GM21723 (cell line): ENCODE measurements around the gene RANBP3L.
"Not testable (repeated sequence)": the region's sequence is repeated elsewhere in the genome, so short reads cannot be mapped to it uniquely, and the experiment has no call there.

Source experiments
- ATAC-seq: cut with Tn5 transposase; IDR thresholded peaks from one replicate; pipeline ENCODE4 v1.9.1; 2021; ENCODE audit warnings: mild to moderate bottlenecking, moderate library complexity; ENCODE audit not compliant: unreplicated experiment

The RANBP3L gene

DNA sequence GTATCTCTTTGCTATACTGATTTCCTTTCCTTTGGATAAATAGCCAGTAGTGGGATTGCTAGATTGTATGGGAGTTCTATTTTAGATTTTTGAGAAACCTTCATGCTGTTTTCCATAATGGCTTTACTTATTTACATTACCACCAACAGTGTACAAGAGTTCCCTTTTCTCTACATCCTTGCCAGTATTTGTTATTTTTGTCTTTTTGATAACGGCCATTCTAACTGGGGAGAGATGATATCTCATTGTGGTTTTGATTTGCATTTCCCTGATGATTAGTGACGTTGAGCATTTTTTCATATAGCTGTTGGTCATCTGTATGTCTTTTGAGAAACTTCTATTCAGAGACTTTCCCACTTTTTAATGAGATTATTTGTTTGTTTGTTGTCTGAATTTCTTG lies 85.8 kb downstream of the RANBP3L start:
- no peak for ATAC-seq

DNA sequence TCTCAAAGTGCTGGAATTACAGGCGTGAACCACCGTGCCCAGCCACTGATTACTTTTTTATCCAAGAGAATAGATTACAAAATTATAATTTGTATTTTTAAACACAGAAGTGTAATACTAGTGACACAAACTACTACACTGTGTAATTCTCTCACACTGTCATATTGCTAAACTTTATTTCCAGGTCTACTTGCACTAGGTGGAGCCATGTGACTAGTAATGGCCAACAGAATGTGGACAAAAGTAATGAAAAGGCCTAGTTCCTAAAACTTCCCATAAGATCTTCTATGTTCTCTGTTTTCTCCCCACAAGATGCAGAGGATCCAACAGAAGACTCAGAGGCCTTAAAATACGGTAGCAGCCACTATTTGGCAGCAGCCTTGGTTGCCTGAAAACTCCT lies 87.3 kb downstream of the RANBP3L start:
- ATAC-seq: no peak

GRCh38 chr5:36209664-36210063 lies 92.0 kb downstream of the RANBP3L start:
- no peak for ATAC-seq

DNA sequence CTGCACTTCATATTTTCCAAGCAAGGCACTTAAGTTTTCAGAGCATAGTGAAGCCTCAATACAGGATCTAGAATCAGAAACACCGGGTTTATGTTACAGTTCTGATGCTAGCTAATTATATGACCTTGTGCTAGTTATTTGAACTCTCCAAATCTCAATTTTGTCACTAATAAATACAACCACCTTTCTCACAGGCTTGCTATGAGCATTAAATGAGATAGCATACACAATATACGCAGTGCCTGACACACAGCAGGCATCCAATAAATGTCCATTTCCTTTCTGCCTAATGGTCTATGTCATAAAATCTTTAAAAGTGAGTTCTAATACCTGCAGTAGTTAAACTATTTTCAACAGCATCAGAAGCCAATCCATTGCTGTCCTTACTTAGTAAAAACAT lies 92.9 kb downstream of the RANBP3L start:
- ATAC-seq: no peak

DNA sequence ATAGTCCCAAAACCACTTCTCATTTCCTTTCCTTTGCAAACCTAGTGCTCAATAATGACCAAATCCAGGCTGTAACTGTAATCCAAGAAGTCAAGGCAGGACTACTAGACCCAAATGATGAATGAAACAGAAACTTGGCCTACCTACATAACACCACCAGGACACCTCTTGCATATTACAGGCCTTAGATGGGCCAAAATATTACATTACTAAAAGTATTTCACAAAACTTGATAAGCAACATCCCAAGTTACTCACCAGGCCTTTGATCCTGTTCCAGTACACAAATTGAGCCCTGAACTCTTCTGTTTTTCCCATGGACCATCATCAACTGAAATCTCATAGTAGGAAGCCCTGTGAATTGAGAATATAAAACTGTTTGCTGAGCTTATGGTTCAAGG lies 94.8 kb downstream of the RANBP3L start:
- ATAC-seq: no peak

GRCh38 chr5:36205329-36205728 lies 96.4 kb downstream of the RANBP3L start:
- no peak for ATAC-seq

- ATAC-seq: no peak
These were observed 99.2 kb downstream of the RANBP3L start for GRCh38 chr5:36202521-36202961.

DNA sequence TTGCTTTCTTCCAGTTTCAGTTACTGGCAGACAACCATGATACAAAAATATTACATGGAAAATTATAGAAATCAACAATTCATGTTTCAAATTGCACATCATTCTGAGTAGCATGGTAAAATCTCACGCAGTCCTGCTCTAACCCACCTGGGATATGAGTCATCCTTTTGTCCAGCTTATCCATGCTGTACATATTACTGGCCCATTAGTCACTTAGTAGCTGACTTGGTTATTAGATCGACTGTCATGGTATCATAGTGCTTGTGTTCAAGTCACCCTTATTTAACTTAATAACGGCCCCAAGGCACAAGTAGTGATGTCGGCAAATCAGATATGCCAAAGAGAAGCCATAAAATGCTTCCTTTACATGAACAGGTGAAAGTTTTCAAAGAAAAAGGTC lies 101.2 kb downstream of the RANBP3L start:
- no peak for ATAC-seq

GRCh38 chr5:36199620-36200019 lies 102.1 kb downstream of the RANBP3L start:
- no peak for ATAC-seq

GRCh38 chr5:36198783-36199182 lies 102.9 kb downstream of the RANBP3L start:
- not testable (repeated sequence) for ATAC-seq
